ENCODE results near the gene IGSF11.
"Not testable (repeated sequence)": the region's sequence is repeated elsewhere in the genome, so short reads cannot be mapped to it uniquely, and the experiment has no call there.

DNA sequence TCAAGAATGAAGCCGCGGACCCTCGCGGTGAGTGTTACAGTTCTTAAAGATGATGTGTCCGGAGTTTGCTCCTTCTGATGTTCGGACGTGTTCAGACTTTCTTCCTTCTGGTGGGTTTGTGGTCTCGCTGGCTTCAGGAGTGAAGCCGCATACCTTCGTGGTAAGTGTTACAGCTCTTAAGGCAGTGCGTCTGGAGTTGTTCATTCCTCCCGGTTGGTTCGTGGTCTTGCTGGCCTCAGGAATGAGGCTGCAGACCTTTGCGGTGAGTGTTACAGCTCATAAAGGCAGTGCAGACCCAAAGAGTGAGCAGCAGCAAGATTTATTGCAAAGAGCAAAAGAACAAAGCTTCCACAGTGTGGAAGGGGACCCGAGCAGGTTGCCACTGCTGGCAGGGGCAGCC is 37.8 kb upstream of the IGSF11 start:
- TF ChIP-seq, protein P1, sequence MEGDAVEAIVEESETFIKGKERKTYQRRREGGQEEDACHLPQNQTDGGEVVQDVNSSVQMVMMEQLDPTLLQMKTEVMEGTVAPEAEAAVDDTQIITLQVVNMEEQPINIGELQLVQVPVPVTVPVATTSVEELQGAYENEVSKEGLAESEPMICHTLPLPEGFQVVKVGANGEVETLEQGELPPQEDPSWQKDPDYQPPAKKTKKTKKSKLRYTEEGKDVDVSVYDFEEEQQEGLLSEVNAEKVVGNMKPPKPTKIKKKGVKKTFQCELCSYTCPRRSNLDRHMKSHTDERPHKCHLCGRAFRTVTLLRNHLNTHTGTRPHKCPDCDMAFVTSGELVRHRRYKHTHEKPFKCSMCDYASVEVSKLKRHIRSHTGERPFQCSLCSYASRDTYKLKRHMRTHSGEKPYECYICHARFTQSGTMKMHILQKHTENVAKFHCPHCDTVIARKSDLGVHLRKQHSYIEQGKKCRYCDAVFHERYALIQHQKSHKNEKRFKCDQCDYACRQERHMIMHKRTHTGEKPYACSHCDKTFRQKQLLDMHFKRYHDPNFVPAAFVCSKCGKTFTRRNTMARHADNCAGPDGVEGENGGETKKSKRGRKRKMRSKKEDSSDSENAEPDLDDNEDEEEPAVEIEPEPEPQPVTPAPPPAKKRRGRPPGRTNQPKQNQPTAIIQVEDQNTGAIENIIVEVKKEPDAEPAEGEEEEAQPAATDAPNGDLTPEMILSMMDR (IDR thresholded peaks at IDR 0.05): not testable (repeated sequence)
- TF ChIP-seq POLR2A (IDR thresholded peaks at IDR 0.05): not testable (repeated sequence)
